CD4-positive, alpha-beta T cell (primary cell): Measurements from ENCODE around the gene PAQR4. TPM values are rescaled to one million over a fixed set of nuclear protein-coding genes. Genes with fewer than 3 reads are reported as not detected.

Source experiments
- ATAC-seq: fragments of 200-7000 bp; cut with Tn5 transposase; one replicate; pipeline ENCODE4 v1.10.0; 2022; ENCODE audit warnings: mild to moderate bottlenecking; ENCODE audit not compliant: poor library complexity
- CTCF ChIA-PET: fragments of 350-600 bp; sonication (Branson Sonifier 250); formaldehyde crosslinking; loops from one replicate; lab custom pipeline; 2021; ENCODE audit warnings: antibody characterized with exemption, inconsistent platforms; lab: Charles Lee
- POLR2A ChIA-PET: fragments of 350-600 bp; sonication (Branson Sonifier 250); formaldehyde crosslinking; loops from one replicate; lab custom pipeline; 2021; ENCODE audit warnings: antibody characterized with exemption, inconsistent platforms; lab: Charles Lee
- DNase-seq, 14 experiments: peaks; one replicate each; pipeline ENCODE4 v3.0.0-alpha.2; 2013 to 2020; ENCODE audit warnings: mixed read lengths in 2 of 14
- H3K27ac ChIP-seq, 2 donors: one replicate each; pipeline versions ENCODE4 v1.5.1 to v1.7.0; 2013; ENCODE audit warnings: low read length in 2 of 2, low read depth in 1 of 2, mild to moderate bottlenecking in 1 of 2
- H3K27me3 ChIP-seq, 2 experiments: 1 replicate in 1 of 2; 2 replicates in 1 of 2; pipeline versions ENCODE4 v1.6.1 to v1.7.0; 2013; ENCODE audit warnings: low read length in 2 of 2, control low read depth in 1 of 2, mild to moderate bottlenecking in 1 of 2, moderate library complexity in 1 of 2; ENCODE audit not compliant: insufficient read depth in 2 of 2, control insufficient read depth in 1 of 2
- H3K36me3 ChIP-seq: one replicate; pipeline ENCODE4 v1.6.1; 2013; ENCODE audit warnings: low read length, control low read depth; ENCODE audit not compliant: insufficient read depth
- H3K4me1 ChIP-seq: one replicate; pipeline ENCODE4 v1.6.1; 2013; ENCODE audit warnings: low read length, control low read depth; ENCODE audit not compliant: insufficient read depth
- H3K4me3 ChIP-seq: one replicate; pipeline ENCODE4 v1.5.1; 2013; ENCODE audit warnings: mild to moderate bottlenecking, low read length, moderate library complexity
- H3K9me3 ChIP-seq, 2 experiments: 1 replicate in 1 of 2; 2 replicates in 1 of 2; pipeline versions ENCODE4 v1.6.1 to v1.7.0; 2013; ENCODE audit warnings: low read length in 2 of 2, mild to moderate bottlenecking in 2 of 2, control low read depth in 1 of 2, moderate library complexity in 1 of 2; ENCODE audit not compliant: control insufficient read depth in 1 of 2, insufficient read depth in 1 of 2
- H3K27ac Mint-ChIP-seq: one replicate; pipeline ENCODE4 v1.8.0; 2020; ENCODE audit warnings: mixed read lengths
- H3K27me3 Mint-ChIP-seq: one replicate; pipeline ENCODE4 v1.8.0; 2021; ENCODE audit warnings: mixed read lengths
- H3K36me3 Mint-ChIP-seq: one replicate; pipeline ENCODE4 v1.8.0; 2021; ENCODE audit warnings: low read depth, mixed read lengths
- H3K4me1 Mint-ChIP-seq: one replicate; pipeline ENCODE4 v1.8.0; 2021; ENCODE audit warnings: low read depth, mixed read lengths
- H3K4me3 Mint-ChIP-seq: one replicate; pipeline ENCODE4 v1.8.0; 2020; ENCODE audit warnings: mild to moderate bottlenecking, mixed read lengths
- H3K9me3 Mint-ChIP-seq: one replicate; pipeline ENCODE4 v1.8.0; 2020; ENCODE audit warnings: mixed read lengths
- CTCF ChIP-seq: fragments of 200-600 bp; IDR thresholded peaks from one replicate; pipeline ENCODE4 v1.8.0; 2022; ENCODE audit warnings: antibody characterized with exemption, mild to moderate bottlenecking
- intact Hi-C, 2 experiments: fragments of 100-400 bp; cut with DNase I in 1 of 2; cut with micrococcal nuclease in 1 of 2; formaldehyde crosslinking; loops; one replicate each; pipeline versions ENCODE4 v1.15.1 to v1.9.0; 2023 to 2025; cut with DNase I, micrococcal nuclease
- total RNA-seq, 174 experiments: library from RNA in 2 of 174; stranded (reverse) in 2 of 174; gene quantifications; one replicate each; pipeline ENCODE4 v1.2.3 and lab custom pipeline; 2021 to 2026

The PAQR4 gene
- total RNA-seq, 2 experiments from 2014 or later: 0.39 to 0.44 TPM

GRCh38 chr16:2974319-2975056, 5.3 kb downstream of the PAQR4 start:
- Histone ChIP-seq H3K27me3 (peaks cover 0 to 2% of the 10 kb centered on the region in 2 experiments), H3K4me3 (no peak overlapping the region), H3K36me3 (no peaks in the 10 kb centered on the region), H3K27ac (no peak overlapping the region), H3K4me1 (peaks cover 17% of the 10 kb centered on the region), H3K9me3 (peaks cover 0 to 2% of the 10 kb centered on the region in 2 experiments)
- H3K4me3 Mint-ChIP-seq: no peak overlapping the region
- H3K27me3 Mint-ChIP-seq: peaks cover 7% of the 10 kb centered on the region
- ATAC-seq (no peak), DNase-seq (no peak)
- TF ChIP-seq CTCF: no peak
- intact Hi-C loops: no loop called here
- H3K9me3 Mint-ChIP-seq: no peaks in the 10 kb centered on the region
- H3K27ac Mint-ChIP-seq: no peak overlapping the region
- H3K36me3 Mint-ChIP-seq: no peaks in the 10 kb centered on the region
- ChIA-PET CTCF (no interaction called here), POLR2A (no interaction called here)
- H3K4me1 Mint-ChIP-seq: peaks cover 8% of the 10 kb centered on the region

GRCh38 chr16:2975161-2975795, 6.1 kb downstream of the PAQR4 start:
- Mint-ChIP-seq H3K4me1 (peaks cover 8% of the 10 kb centered on the region), H3K27me3 (peaks cover 7% of the 10 kb centered on the region), H3K27ac (no peak overlapping the region), H3K36me3 (no peaks in the 10 kb centered on the region), H3K4me3 (no peak overlapping the region), H3K9me3 (no peaks in the 10 kb centered on the region)
- intact Hi-C loops: no loop called here
- DNase-seq: no peak
- no peak overlapping the region for H3K4me3 ChIP-seq
- peaks cover 14% of the 10 kb centered on the region for H3K4me1 ChIP-seq
- ChIA-PET CTCF (no interaction called here), POLR2A (no interaction called here)
- H3K9me3 ChIP-seq: peaks cover 0 to 7% of the 10 kb centered on the region in 2 experiments
- no peak overlapping the region for H3K27ac ChIP-seq
- no peak for ATAC-seq
- H3K36me3 ChIP-seq: no peaks in the 10 kb centered on the region
- TF ChIP-seq CTCF: no peak
- peaks cover 0 to 3% of the 10 kb centered on the region in 2 experiments for H3K27me3 ChIP-seq

- Mint-ChIP-seq H3K27me3 (peaks cover under 1% of the 10 kb centered on the region), H3K9me3 (no peaks in the 10 kb centered on the region), H3K36me3 (no peaks in the 10 kb centered on the region), H3K27ac (no peak overlapping the region), H3K4me3 (no peak overlapping the region), H3K4me1 (no peaks in the 10 kb centered on the region)
- ATAC-seq: no peak
- Histone ChIP-seq H3K27me3 (peaks cover 0 to 3% of the 10 kb centered on the region in 2 experiments), H3K4me1 (peaks cover 16% of the 10 kb centered on the region), H3K9me3 (peaks cover 0 to 7% of the 10 kb centered on the region in 2 experiments), H3K4me3 (no peak overlapping the region), H3K36me3 (no peaks in the 10 kb centered on the region), H3K27ac (no peak overlapping the region)
- ChIA-PET POLR2A (no interaction called here), CTCF (no interaction called here)
- no peak for TF ChIP-seq CTCF
- intact Hi-C loops: no loop called here
- DNase-seq: no peak
Observed at GRCh38 chr16:2976201-2976600, 7.1 kb downstream of the PAQR4 start.
